Left ventricle myocardium inferior (tissue), 1 donor: ENCODE results near the gene UBL4B. TPM values are rescaled to one million over a fixed set of nuclear protein-coding genes. Genes with fewer than 3 reads are reported as not detected.

ENCODE experiments used
- DNase-seq: peaks from one replicate; pipeline ENCODE4 v3.0.0-alpha.2; 2020
- H3K27ac ChIP-seq: fragments of 200-600 bp; replicated peaks from 2 replicates; pipeline ENCODE4 v1.8.0; 2021
- H3K27me3 ChIP-seq: fragments of 200-600 bp; 2 replicates; pipeline ENCODE4 v1.8.0; 2021; ENCODE audit warnings: low read depth
- H3K36me3 ChIP-seq: fragments of 200-600 bp; 2 replicates; pipeline ENCODE4 v1.8.0; 2021
- H3K4me1 ChIP-seq: fragments of 200-600 bp; 2 replicates; pipeline ENCODE4 v1.8.0; 2021
- H3K4me3 ChIP-seq: fragments of 200-600 bp; 2 replicates; pipeline ENCODE4 v1.8.0; 2021; ENCODE audit warnings: mild to moderate bottlenecking, moderate library complexity
- H3K9me3 ChIP-seq: fragments of 200-600 bp; replicated peaks from 2 replicates; pipeline ENCODE4 v1.8.0; 2021
- CTCF ChIP-seq: fragments of 200-600 bp; IDR thresholded peaks from 2 replicates; pipeline ENCODE4 v1.8.0; 2021; ENCODE audit warnings: antibody characterized with exemption, mild to moderate bottlenecking, borderline replicate concordance
- intact Hi-C: fragments of 100-400 bp; cut with micrococcal nuclease; formaldehyde crosslinking; loops from one replicate; pipeline ENCODE4 v1.11.0; 2022
- long read RNA-seq: library from polyadenylated mRNA; unstranded; transcript quantifications from one replicate; pipeline ENCODE4 v2.0.0, GENCODE V29; 2021
- total RNA-seq: library from RNA; stranded (reverse); fragmentation: NEBNext Ultra II Directional; extraction: Animal tissue kit (Norgen Biotek cat#: 25700); gene quantifications from one replicate; pipeline ENCODE4 v1.2.1, GENCODE V29; 2021
- donor health status: DM: no; HTN: yes; CAD: no; lungs with severe emphysema.

UBL4B gene
- not detected for total RNA-seq
- long read RNA-seq, result 0 reads

GRCh38 chr1:110112143-110112542, at the start of gene UBL4B:
Gene UBL4B, plus strand, starts transcription at chr1:110112443. Its CDS starts 92 bp downstream, at chr1:110112535.
- Histone ChIP-seq H3K9me3 (no peaks in the 10 kb centered on the region), H3K4me1 (no peaks in the 10 kb centered on the region), H3K27ac (no peak within 1 kb of the TSS), H3K27me3 (peaks cover 93% of the 10 kb centered on the region), H3K4me3 (no peak within 1 kb of the TSS), H3K36me3 (no peaks in the 10 kb centered on the region)
- intact Hi-C loops, result no loop called here
- DNase-seq, result no peak
- TF ChIP-seq CTCF, result no peak

- H3K27me3 ChIP-seq, result peaks cover 24% of the 10 kb centered on the region
- no peak for DNase-seq
- peaks cover 7% of the 10 kb centered on the region for H3K4me1 ChIP-seq
- intact Hi-C loops, result no loop called here
- no peak for TF ChIP-seq CTCF
- H3K36me3 ChIP-seq, result peaks cover 10% of the 10 kb centered on the region
- H3K4me3 ChIP-seq, result no peak overlapping the region
- no peaks in the 10 kb centered on the region for H3K9me3 ChIP-seq
- H3K27ac ChIP-seq, result no peak overlapping the region
Observed at GRCh38 chr1:110062612-110063011, 49.6 kb upstream of the UBL4B start.

- Histone ChIP-seq H3K4me3 (no peak overlapping the region), H3K36me3 (peaks cover 6% of the 10 kb centered on the region), H3K27ac (no peak overlapping the region), H3K4me1 (peaks cover 19% of the 10 kb centered on the region), H3K27me3 (peaks cover 36% of the 10 kb centered on the region), H3K9me3 (no peaks in the 10 kb centered on the region)
- intact Hi-C loops, result no loop called here
- no peak for TF ChIP-seq CTCF
- DNase-seq, result no peak
Observed at GRCh38 chr1:110063781-110064180, 48.5 kb upstream of the UBL4B start.

- intact Hi-C loops, result no loop called here
- no peak overlapping the region for H3K4me3 ChIP-seq
- peaks cover 45% of the 10 kb centered on the region for H3K27me3 ChIP-seq
- H3K9me3 ChIP-seq, result no peaks in the 10 kb centered on the region
- no peaks in the 10 kb centered on the region for H3K36me3 ChIP-seq
- DNase-seq, result no peak
- peaks cover 29% of the 10 kb centered on the region for H3K4me1 ChIP-seq
- no peak overlapping the region for H3K27ac ChIP-seq
- no peak for TF ChIP-seq CTCF
Observed at GRCh38 chr1:110064576-110065337, 47.5 kb upstream of the UBL4B start.

GRCh38 chr1:110065841-110066240, 46.4 kb upstream of the UBL4B start:
- intact Hi-C loops, result no loop called here
- H3K36me3 ChIP-seq, result no peaks in the 10 kb centered on the region
- H3K27ac ChIP-seq, result no peak overlapping the region
- peaks cover 56% of the 10 kb centered on the region for H3K27me3 ChIP-seq
- no peak overlapping the region for H3K4me3 ChIP-seq
- H3K4me1 ChIP-seq, result peaks cover 36% of the 10 kb centered on the region
- no peak for DNase-seq
- no peak for TF ChIP-seq CTCF
- no peaks in the 10 kb centered on the region for H3K9me3 ChIP-seq
